ENCODE results near the gene NFX1.
"Not testable (repeated sequence)": the region's sequence is repeated elsewhere in the genome, so short reads cannot be mapped to it uniquely, and the experiment has no call there.

Gene NFX1

DNA sequence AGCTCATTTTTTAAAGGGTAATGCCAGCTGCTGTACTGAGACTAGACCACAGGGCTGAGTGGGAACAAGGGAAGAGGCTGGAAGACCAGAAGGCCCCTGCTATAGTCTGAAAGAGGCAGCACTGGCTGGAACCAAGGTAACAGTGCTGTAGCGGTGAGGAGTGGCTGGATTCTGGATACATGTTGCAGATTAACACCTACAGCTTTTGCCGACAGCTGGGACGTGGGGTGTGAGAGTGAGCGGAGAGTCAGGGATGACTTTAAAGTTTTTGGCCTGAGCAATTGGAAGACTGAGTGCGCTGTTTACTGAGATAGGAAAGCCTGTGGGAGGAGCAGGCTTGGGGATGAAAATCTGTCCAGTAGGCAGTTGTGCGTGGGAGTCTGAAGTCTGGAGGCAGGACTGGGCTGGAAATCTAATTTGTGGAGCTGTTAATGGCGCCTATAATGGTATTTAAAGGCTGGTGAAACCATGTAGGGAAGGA lies 85.6 kb downstream of the NFX1 start:
- TF ChIP-seq, protein P1, sequence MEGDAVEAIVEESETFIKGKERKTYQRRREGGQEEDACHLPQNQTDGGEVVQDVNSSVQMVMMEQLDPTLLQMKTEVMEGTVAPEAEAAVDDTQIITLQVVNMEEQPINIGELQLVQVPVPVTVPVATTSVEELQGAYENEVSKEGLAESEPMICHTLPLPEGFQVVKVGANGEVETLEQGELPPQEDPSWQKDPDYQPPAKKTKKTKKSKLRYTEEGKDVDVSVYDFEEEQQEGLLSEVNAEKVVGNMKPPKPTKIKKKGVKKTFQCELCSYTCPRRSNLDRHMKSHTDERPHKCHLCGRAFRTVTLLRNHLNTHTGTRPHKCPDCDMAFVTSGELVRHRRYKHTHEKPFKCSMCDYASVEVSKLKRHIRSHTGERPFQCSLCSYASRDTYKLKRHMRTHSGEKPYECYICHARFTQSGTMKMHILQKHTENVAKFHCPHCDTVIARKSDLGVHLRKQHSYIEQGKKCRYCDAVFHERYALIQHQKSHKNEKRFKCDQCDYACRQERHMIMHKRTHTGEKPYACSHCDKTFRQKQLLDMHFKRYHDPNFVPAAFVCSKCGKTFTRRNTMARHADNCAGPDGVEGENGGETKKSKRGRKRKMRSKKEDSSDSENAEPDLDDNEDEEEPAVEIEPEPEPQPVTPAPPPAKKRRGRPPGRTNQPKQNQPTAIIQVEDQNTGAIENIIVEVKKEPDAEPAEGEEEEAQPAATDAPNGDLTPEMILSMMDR (IDR thresholded peaks at IDR 0.05; ENCODE audit: low read depth, low read length): no peak
- DNase-seq (ENCODE audit: low read depth in 2 of 2): peak in 1 of 2 donors; percentile 74
- no peak overlapping the region for H3K4me3 ChIP-seq (replicated peaks in 1 of 2; ENCODE audit: low read depth in 2 of 2, low read length in 2 of 2)

DNA sequence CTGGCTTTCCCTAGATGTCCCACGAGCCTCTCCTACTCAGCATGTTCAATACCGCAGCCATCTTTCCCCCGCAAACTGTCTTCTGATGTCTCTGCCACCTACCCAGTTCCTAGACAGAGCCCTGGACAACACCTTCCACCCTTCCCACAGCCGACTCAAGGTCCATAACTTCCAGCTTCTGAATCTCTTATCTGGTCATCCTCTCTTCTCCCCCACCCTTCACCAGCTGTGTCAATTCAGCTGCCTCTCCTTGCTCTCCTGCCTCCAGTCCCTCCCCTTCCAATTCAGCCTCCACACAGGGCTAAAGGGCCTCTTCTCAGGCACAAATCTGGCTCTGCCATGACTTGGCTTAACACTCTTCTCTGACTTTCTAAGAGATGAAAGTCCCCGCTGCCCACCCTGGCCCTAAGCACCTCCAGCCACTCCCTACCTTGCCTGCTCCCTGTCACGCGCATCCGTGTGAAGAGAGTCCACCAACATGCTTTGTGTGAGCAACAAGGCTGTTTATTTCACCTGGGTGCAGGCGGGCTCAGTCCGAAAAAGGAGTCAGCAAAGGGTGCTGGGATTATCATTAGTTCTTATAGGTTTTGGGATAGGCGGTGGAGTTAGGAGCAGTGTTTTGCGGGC lies 86.9 kb downstream of the NFX1 start:
- H3K4me3 ChIP-seq (replicated peaks in 1 of 2; ENCODE audit: low read depth in 2 of 2, low read length in 2 of 2): no peak overlapping the region
- no peak for DNase-seq (ENCODE audit: low read depth in 2 of 2)

DNA sequence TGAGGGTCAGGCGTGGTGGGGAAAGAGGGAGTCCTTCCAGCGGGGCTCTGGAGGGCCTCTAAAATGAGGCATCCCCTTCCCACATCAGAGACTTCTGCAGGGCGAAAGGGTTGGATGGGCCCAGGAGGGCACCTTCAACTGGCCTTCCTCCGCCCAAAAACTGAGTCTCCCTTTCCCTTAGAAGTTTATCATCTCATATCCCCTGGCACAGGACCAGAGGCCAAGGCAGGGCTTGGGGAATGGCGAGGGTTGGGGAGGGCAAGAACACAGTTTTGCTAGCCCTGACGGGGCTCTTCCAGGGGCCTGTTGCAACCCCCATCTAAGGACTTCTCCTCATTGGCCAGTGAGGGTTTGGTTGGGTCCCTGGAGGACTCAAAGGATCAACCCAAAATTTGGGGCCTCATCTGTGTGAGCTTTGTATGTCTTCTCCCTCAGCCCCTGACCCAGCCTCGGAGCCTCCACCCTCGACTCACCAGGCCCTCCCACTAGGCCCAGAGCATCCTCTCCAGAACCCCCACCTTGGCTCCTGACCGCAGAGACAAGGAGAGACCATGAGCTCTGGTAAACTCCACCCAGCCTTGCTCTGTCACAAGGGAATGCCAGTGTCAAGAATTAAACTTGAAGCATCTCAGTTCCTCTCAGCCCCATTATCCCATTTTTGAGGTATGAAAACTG lies 87.9 kb downstream of the NFX1 start:
- H3K4me3 ChIP-seq (replicated peaks in 1 of 2; ENCODE audit: low read depth in 2 of 2, low read length in 2 of 2): no peak overlapping the region
- TF ChIP-seq, protein P1 (IDR thresholded peaks at IDR 0.05; ENCODE audit: low read depth, low read length): no peak
- no peak for DNase-seq (ENCODE audit: low read depth in 2 of 2)

More for the DNA sequence above, 86.9 kb downstream of the NFX1 start:
- TF ChIP-seq, protein P1 (IDR thresholded peaks at IDR 0.05; ENCODE audit: low read depth, low read length): no peak

DNA sequence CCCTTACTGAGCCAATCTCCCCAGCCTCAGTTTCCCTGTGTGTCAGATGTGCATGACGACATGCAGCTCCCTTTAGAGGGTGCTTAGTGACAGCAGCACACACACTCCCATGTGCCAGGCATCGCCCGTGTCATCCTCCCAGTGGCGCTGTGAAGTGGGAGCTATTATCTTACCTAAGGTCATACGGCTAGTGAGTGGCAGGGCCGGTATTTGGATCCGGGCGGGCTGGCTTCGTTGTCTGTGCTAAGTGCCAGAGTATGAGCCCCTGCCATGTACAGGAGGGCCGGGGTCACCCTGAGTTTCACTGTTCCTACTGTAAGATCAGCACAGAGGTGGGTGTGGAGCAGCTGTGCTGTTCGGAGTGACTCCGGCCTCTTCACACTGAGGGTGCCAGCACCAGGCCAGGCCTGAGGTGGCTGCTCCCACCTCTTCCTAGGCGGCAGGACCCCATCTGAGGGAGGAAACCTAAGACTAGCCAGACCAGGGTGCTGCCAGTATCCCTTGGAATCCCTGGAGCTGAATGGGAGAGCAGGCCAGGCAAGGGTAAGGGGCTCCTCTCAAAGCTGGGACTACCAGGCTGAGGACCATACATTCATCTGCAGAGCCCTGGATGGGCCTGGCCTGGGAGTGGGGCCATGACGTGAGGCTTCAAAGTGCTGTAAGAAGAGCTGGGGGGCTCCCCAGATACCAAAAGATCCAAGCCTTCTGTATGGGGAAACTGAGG lies 89.5 kb downstream of the NFX1 start:
- TF ChIP-seq, protein P1 (IDR thresholded peaks at IDR 0.05; ENCODE audit: low read depth, low read length): no peak
- no peak for DNase-seq (ENCODE audit: low read depth in 2 of 2)

DNA sequence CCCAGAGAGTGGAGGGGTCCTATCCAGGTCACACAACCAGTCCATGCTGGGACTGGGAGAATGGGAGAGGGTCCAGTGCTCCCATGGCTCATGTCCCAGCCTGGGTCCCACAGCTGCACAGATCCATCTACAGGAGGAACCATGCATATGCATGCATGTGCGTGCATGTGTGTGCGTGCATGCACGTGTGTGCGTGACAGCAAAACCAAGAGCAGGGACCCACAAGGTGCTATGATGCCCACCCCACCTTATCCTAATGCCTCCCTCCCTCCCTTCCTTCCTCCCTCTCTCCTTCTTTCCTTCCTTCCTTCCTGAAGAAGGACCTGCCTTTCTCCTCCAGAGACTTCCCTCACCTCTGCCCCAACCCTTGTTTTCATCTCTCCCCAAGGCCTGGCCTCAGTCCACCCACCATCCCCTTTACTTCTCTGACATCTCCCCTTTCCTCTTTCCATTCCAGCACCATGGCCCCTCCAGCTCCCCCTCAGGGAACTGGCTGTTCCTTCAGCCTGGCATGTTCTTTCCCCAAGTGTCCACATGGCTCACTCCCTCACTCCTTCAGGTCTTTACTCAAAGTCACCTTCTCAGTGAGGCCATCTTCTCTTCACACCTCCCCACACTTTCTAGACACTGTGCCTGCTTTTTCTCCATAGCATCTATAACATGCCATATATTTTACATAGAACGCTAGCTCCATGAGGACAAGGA lies 90.2 kb downstream of the NFX1 start:
- no peak overlapping the region for H3K4me3 ChIP-seq (replicated peaks in 1 of 2; ENCODE audit: low read depth in 2 of 2, low read length in 2 of 2)
- TF ChIP-seq, protein P1 (IDR thresholded peaks at IDR 0.05; ENCODE audit: low read depth, low read length): no peak
- no peak for DNase-seq (ENCODE audit: low read depth in 2 of 2)

More for the DNA sequence above, 89.5 kb downstream of the NFX1 start:
- H3K4me3 ChIP-seq (replicated peaks in 1 of 2; ENCODE audit: low read depth in 2 of 2, low read length in 2 of 2): no peak overlapping the region

DNA sequence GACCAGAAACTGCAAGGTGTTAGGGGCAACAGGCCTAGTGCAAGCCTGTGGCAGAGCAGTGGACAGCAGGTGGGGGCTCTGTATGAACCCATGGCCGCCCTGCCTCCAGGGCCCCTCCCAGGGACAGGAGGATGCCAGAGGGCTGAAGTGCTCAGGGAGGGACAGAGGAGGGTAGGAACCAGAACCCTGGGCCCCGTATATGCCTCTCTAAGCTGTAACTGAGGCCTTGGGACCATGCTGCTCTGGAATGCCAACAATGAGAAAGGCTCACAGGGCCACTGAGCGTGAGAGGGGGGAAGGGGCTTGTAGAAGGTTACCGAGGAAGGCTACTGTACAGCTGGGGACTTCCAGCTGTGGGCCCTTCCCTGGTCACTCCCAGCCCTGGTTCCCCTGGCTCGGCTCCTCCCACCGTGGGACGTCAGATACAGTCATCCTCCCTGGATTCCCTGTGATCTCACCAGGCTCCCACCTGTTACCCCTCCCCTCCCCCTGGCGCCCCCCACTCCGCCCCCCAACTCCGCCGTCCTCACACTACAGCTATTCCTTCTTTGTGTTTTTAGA lies 91.0 kb downstream of the NFX1 start:
- no peak for DNase-seq (ENCODE audit: low read depth in 2 of 2)
- no peak overlapping the region for H3K4me3 ChIP-seq (replicated peaks in 1 of 2; ENCODE audit: low read depth in 2 of 2, low read length in 2 of 2)
- TF ChIP-seq, protein P1 (IDR thresholded peaks at IDR 0.05; ENCODE audit: low read depth, low read length): no peak

DNA sequence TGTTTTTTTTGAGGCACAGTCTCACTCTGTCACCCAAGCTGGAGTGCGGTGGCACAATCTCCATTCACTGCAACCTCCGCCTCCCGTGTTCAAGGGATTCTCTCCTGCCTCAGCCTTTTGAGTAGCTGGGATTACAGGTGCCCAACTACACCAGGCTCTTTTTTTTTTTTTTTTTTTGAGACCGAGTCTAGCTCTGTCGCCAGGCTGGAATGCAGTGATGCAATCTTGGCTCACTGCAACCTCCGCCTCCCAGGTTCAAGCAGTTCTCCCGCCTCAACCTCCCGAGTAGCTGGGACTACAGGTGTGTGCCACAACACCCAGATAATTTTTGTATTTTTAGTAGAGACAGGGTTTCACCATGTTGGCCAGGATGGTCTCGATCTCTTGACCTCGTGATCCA lies 92.1 kb downstream of the NFX1 start:
- not testable (repeated sequence) for DNase-seq (ENCODE audit: low read depth in 2 of 2); H3K4me3 ChIP-seq (replicated peaks in 1 of 2; ENCODE audit: low read depth in 2 of 2, low read length in 2 of 2)

DNA sequence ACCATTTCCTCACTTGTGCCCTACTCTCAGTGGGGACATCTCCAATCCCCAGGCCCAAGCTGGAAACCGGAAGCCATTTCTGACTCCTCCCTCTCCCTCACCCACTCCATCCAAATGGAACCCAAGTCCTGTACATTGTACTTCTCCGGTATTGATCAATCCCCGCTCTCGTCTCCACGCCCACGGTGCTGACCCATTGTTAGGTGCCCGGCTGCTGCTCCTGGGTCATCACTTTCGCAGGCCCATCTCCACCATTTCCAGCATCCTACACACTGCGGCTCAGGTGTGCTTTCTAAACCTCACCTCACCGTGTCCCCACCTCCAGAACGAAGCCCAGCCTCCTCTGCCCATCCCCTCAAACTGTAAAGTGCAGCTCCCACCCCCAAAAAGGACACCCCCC lies 93.1 kb downstream of the NFX1 start:
- not testable (repeated sequence) for DNase-seq (ENCODE audit: low read depth in 2 of 2); H3K4me3 ChIP-seq (replicated peaks in 1 of 2; ENCODE audit: low read depth in 2 of 2, low read length in 2 of 2)

DNA sequence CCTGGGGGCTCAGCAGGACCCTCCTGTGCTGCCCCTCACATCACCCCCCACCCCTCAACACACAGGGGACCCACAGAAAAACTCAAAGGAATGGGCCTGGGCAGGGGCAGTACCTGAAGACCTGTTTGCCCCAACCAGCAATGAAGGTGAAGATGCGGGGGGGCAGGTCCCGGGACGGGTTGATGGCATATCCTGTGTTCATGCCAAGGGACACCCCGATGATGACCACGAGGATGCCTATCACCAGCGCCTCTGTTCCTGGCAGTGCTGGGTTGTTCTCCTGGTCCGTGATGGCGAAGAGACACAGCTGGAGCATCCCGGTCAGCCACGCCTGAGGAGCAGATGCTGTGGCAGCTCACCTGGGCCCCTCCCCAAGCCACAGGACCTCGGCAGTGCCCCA lies 95.2 kb downstream of the NFX1 start:
- H3K4me3 ChIP-seq (replicated peaks in 1 of 2; ENCODE audit: low read depth in 2 of 2, low read length in 2 of 2); DNase-seq (ENCODE audit: low read depth in 2 of 2): not testable (repeated sequence)

Measured in cardiac fibroblast (primary cell).